Activated CD8-positive, alpha-beta memory T cell treated with anti-CD3 and anti-CD28 coated beads, Interleukin-2, amount 50 U/mL, for 1 hour (primary cell): ENCODE data around the gene MAML3.

Experiments
- DNase-seq: peaks from one replicate; pipeline ENCODE4 v3.0.0-alpha.2; 2020; ENCODE audit errors: extremely low read depth

The MAML3 gene

GRCh38 chr4:139686988-139687387, 467.0 kb downstream of the MAML3 start:
- DNase-seq, result no peak

GRCh38 chr4:139686130-139686529, 467.9 kb downstream of the MAML3 start:
- no peak for DNase-seq

- DNase-seq, result no peak
These were observed 468.8 kb downstream of the MAML3 start for GRCh38 chr4:139685180-139685579.

GRCh38 chr4:139684351-139684750, 469.6 kb downstream of the MAML3 start:
- DNase-seq, result no peak

- DNase-seq, result no peak
These were observed 471.2 kb downstream of the MAML3 start for GRCh38 chr4:139682741-139683151.

GRCh38 chr4:139682309-139682708, 471.7 kb downstream of the MAML3 start:
- DNase-seq, result no peak

GRCh38 chr4:139676913-139677585, 476.9 kb downstream of the MAML3 start:
- DNase-seq, result no peak

- no peak for DNase-seq
These were observed 477.6 kb downstream of the MAML3 start for GRCh38 chr4:139676365-139676764.

- DNase-seq, result no peak
These were observed 478.3 kb downstream of the MAML3 start for GRCh38 chr4:139675651-139676050.

- DNase-seq, result no peak
These were observed 479.0 kb downstream of the MAML3 start for GRCh38 chr4:139674875-139675550.

GRCh38 chr4:139672732-139673131, 481.3 kb downstream of the MAML3 start:
- no peak for DNase-seq

- no peak for DNase-seq
These were observed 481.8 kb downstream of the MAML3 start for GRCh38 chr4:139672215-139672614.

GRCh38 chr4:139670775-139671174, 483.2 kb downstream of the MAML3 start:
- no peak for DNase-seq

- DNase-seq, result no peak
These were observed 484.1 kb downstream of the MAML3 start for GRCh38 chr4:139669890-139670289.

GRCh38 chr4:139669335-139669734, 484.6 kb downstream of the MAML3 start:
- no peak for DNase-seq

- no peak for DNase-seq
These were observed 485.3 kb downstream of the MAML3 start for GRCh38 chr4:139668658-139669201.

- DNase-seq, result no peak
These were observed 485.9 kb downstream of the MAML3 start for GRCh38 chr4:139668036-139668435.
